H1 (cell line): Measurements from ENCODE around the gene C3orf20. TPM values are rescaled to one million over a fixed set of nuclear protein-coding genes. Genes with fewer than 3 reads are reported as not detected.

Source experiments
- CTCF ChIA-PET: fragments of 300-600 bp; sonication (Branson Sonifier 250); formaldehyde crosslinking; loops from one replicate; lab custom pipeline; 2021; ENCODE audit not compliant: partially characterized antibody; lab: Charles Lee
- POLR2A ChIA-PET: fragments of 300-600 bp; sonication (Branson Sonifier 250); formaldehyde crosslinking; loops from one replicate; lab custom pipeline; 2021; ENCODE audit warnings: inconsistent platforms; ENCODE audit not compliant: partially characterized antibody; lab: Charles Lee
- DNase-seq, 2 experiments: peaks; one replicate each; pipeline versions ENCODE4 v3.0.0 to v3.0.0-alpha.2; 2010 to 2022; ENCODE audit warnings: low spot score in 2 of 2, low read depth in 1 of 2, mixed read lengths in 1 of 2
- FAIRE-seq: peaks from 2 replicates; lab custom pipeline; 2011; peaks lifted over from hg19 to GRCh38; lab: Jason Lieb, UNC
- H2AFZ ChIP-seq: 2 replicates; pipeline ENCODE4 v1.8.1; 2012; ENCODE audit warnings: low read length, inconsistent platforms
- H2AK5ac ChIP-seq: 2 replicates; pipeline ENCODE4 v1.6.1; 2013; ENCODE audit warnings: low read depth, low read length
- H2BK120ac ChIP-seq: replicated peaks from 2 replicates; pipeline ENCODE3; 2013; ENCODE audit warnings: low read depth, low read length, inconsistent platforms
- H2BK12ac ChIP-seq: 2 replicates; pipeline ENCODE4 v1.6.1; 2013; ENCODE audit warnings: low read depth, low read length
- H2BK15ac ChIP-seq: 2 replicates; pipeline ENCODE4 v1.6.1; 2013; ENCODE audit warnings: low read length
- H2BK20ac ChIP-seq: 2 replicates; pipeline ENCODE4 v1.6.1; 2013; ENCODE audit warnings: low read length
- H2BK5ac ChIP-seq: 2 replicates; pipeline ENCODE4 v1.6.1; 2013; ENCODE audit warnings: low read depth, low read length
- H3K14ac ChIP-seq: 2 replicates; pipeline ENCODE4 v1.6.1; 2013; ENCODE audit warnings: inconsistent platforms; ENCODE audit not compliant: insufficient read length
- H3K18ac ChIP-seq: 2 replicates; pipeline ENCODE4 v1.6.1; 2013; ENCODE audit warnings: low read length; ENCODE audit errors: extremely low read depth
- H3K23ac ChIP-seq: 2 replicates; pipeline ENCODE4 v1.6.1; 2013; ENCODE audit warnings: inconsistent platforms; ENCODE audit not compliant: insufficient read length
- H3K23me2 ChIP-seq: 2 replicates; pipeline ENCODE4 v1.6.1; 2013; ENCODE audit warnings: low read depth, low read length
- H3K27ac ChIP-seq: 2 replicates; pipeline ENCODE4 v1.6.1; 2011; ENCODE audit warnings: low read depth, low read length, inconsistent platforms
- H3K27me3 ChIP-seq, 4 experiments: replicated peaks in 1 of 4; 1 replicate in 1 of 4; 2 replicates in 3 of 4; pipeline versions ENCODE4 v1.6.1 to v1.8.1; 2011 to 2013; ENCODE audit warnings: low read length in 3 of 4, mild to moderate bottlenecking in 3 of 4, inconsistent platforms in 2 of 4, mixed read lengths in 2 of 4, moderate library complexity in 1 of 4; ENCODE audit not compliant: control insufficient read depth in 3 of 4, insufficient read depth in 3 of 4; ENCODE audit errors: extremely low read depth in 1 of 4
- H3K36me3 ChIP-seq, 4 experiments: 2 replicates each; pipeline versions ENCODE4 v1.6.1 to v1.8.1; 2011 to 2013; ENCODE audit warnings: mild to moderate bottlenecking in 4 of 4, low read length in 3 of 4, moderate library complexity in 2 of 4, control low read depth in 1 of 4, inconsistent platforms in 1 of 4; ENCODE audit not compliant: insufficient read depth in 4 of 4, control insufficient read depth in 2 of 4
- H3K4ac ChIP-seq: replicated peaks from 2 replicates; pipeline ENCODE3; 2013; ENCODE audit warnings: low read length, low read depth, mixed read lengths, inconsistent platforms; ENCODE audit not compliant: insufficient read length
- H3K4me1 ChIP-seq, 4 experiments: replicated peaks in 1 of 4; 1 replicate in 1 of 4; 2 replicates in 3 of 4; pipeline versions ENCODE4 v1.6.1 to v1.8.1; 2011 to 2013; ENCODE audit warnings: low read length in 3 of 4, inconsistent platforms in 2 of 4, mixed read lengths in 1 of 4; ENCODE audit not compliant: insufficient read depth in 4 of 4, control insufficient read depth in 3 of 4
- H3K4me2 ChIP-seq, 2 experiments: 2 replicates each; pipeline versions ENCODE4 v1.6.1 to v1.8.1; 2011 to 2013; ENCODE audit warnings: low read depth in 2 of 2, low read length in 2 of 2, control low read depth in 1 of 2, inconsistent platforms in 1 of 2, mild to moderate bottlenecking in 1 of 2; ENCODE audit not compliant: insufficient read depth in 1 of 2
- H3K4me3 ChIP-seq, 4 experiments: fragments of 200-600, 300-600 bp in 1 of 4; sonication (generic), shearing (Covaris generic), sonication (Bioruptor Twin) in 1 of 4; 2 replicates each; pipeline versions ENCODE4 v1.5.1 to v1.8.1; 2011 to 2016; ENCODE audit warnings: low read length in 4 of 4, low read depth in 3 of 4, control low read depth in 2 of 4, inconsistent platforms in 2 of 4, mild to moderate bottlenecking in 2 of 4, mixed read lengths in 1 of 4, moderate library complexity in 1 of 4; ENCODE audit not compliant: insufficient read depth in 2 of 4; ENCODE audit errors: extremely low read depth in 1 of 4
- H3K56ac ChIP-seq: replicated peaks from 2 replicates; pipeline ENCODE3; 2013; ENCODE audit warnings: low read depth, mild to moderate bottlenecking, mixed read lengths, low read length, inconsistent platforms; ENCODE audit not compliant: insufficient read length
- H3K79me1 ChIP-seq: 2 replicates; pipeline ENCODE4 v1.6.1; 2013; ENCODE audit warnings: low read depth, low read length, control low read depth
- H3K79me2 ChIP-seq, 2 experiments: 2 replicates each; pipeline versions ENCODE4 v1.6.1 to v1.8.1; 2012 to 2013; ENCODE audit warnings: low read length in 2 of 2, mild to moderate bottlenecking in 2 of 2, inconsistent platforms in 1 of 2; ENCODE audit not compliant: insufficient read depth in 2 of 2, control insufficient read depth in 1 of 2
- H3K9ac ChIP-seq, 4 experiments: replicated peaks in 1 of 4; 1 replicate in 1 of 4; 2 replicates in 3 of 4; pipeline versions ENCODE4 v1.6.1 to v1.8.1; 2011 to 2013; ENCODE audit warnings: low read depth in 3 of 4, low read length in 3 of 4, control low read depth in 2 of 4, mild to moderate bottlenecking in 2 of 4, moderate library complexity in 2 of 4, inconsistent platforms in 1 of 4; ENCODE audit errors: extremely low read depth in 1 of 4
- H3K9me3 ChIP-seq, 2 experiments: 2 replicates each; pipeline versions ENCODE4 v1.6.1 to v1.8.1; 2012 to 2013; ENCODE audit warnings: mild to moderate bottlenecking in 2 of 2, moderate library complexity in 2 of 2, control low read depth in 1 of 2, inconsistent platforms in 1 of 2, low read depth in 1 of 2, low read length in 1 of 2, mixed read lengths in 1 of 2; ENCODE audit not compliant: insufficient read depth in 2 of 2
- H4K20me1 ChIP-seq, 2 experiments: replicated peaks in 1 of 2; 2 replicates each; pipeline versions ENCODE3 to v1.8.1; 2011 to 2013; ENCODE audit warnings: inconsistent platforms in 2 of 2, low read length in 2 of 2, mild to moderate bottlenecking in 1 of 2; ENCODE audit not compliant: insufficient read depth in 2 of 2, control insufficient read depth in 1 of 2
- H4K5ac ChIP-seq: 2 replicates; pipeline ENCODE4 v1.6.1; 2013; ENCODE audit warnings: low read length, low read depth, mixed read lengths, inconsistent platforms; ENCODE audit not compliant: insufficient read length
- H4K8ac ChIP-seq: 2 replicates; pipeline ENCODE4 v1.8.0; 2013; ENCODE audit warnings: mild to moderate bottlenecking, moderate library complexity, low read length, inconsistent platforms; ENCODE audit not compliant: insufficient read depth; ENCODE audit errors: extremely low read depth
- H4K91ac ChIP-seq: replicated peaks from 2 replicates; pipeline ENCODE3; 2013; ENCODE audit warnings: low read length, mixed read lengths, inconsistent platforms; ENCODE audit not compliant: insufficient read length
- BRCA1 ChIP-seq: IDR thresholded peaks from 2 replicates; pipeline ENCODE4 v1.6.1; 2012; ENCODE audit warnings: low read depth, low read length, improper control_type of control experiment
- CHD2 ChIP-seq: IDR thresholded peaks from 2 replicates; pipeline ENCODE4 v1.6.1; 2012; ENCODE audit warnings: low read length, improper control_type of control experiment
- CREB1 ChIP-seq: IDR thresholded peaks from 2 replicates; pipeline ENCODE4 v1.6.1; 2012; ENCODE audit warnings: inconsistent platforms
- HDAC2 ChIP-seq, 2 experiments: fragments of 300-600 bp in 1 of 2; sonication (generic) in 1 of 2; IDR thresholded peaks; 2 replicates each; pipeline ENCODE4 v1.6.1; 2011 to 2012; ENCODE audit warnings: low read depth in 2 of 2, low read length in 2 of 2, mild to moderate bottlenecking in 2 of 2, moderate library complexity in 2 of 2, borderline replicate concordance in 1 of 2, inconsistent platforms in 1 of 2
- KDM5A ChIP-seq: fragments of 200-600 bp; IDR thresholded peaks from 2 replicates; pipeline ENCODE4 v1.7.1; 2012; ENCODE audit warnings: mild to moderate bottlenecking, low read length, inconsistent platforms, mixed read lengths
- NANOG ChIP-seq: IDR thresholded peaks from 2 replicates; pipeline ENCODE4 v1.6.1; 2011; ENCODE audit warnings: low read length, low read depth, mild to moderate bottlenecking, inconsistent platforms; ENCODE audit not compliant: insufficient read depth, poor library complexity, severe bottlenecking
- RFX5 ChIP-seq: IDR thresholded peaks from 2 replicates; pipeline ENCODE4 v1.6.1; 2011; ENCODE audit warnings: low read depth, low read length, improper control_type of control experiment, borderline replicate concordance
- SP4 ChIP-seq: IDR thresholded peaks from 2 replicates; pipeline ENCODE4 v1.6.1; 2012; ENCODE audit warnings: low read length, inconsistent platforms
- TAF1 ChIP-seq: IDR thresholded peaks from 2 replicates; pipeline ENCODE4 v1.6.1; 2011; ENCODE audit warnings: mild to moderate bottlenecking, low read depth, low read length
- TAF7 ChIP-seq: optimal IDR thresholded peaks from 2 replicates; pipeline ENCODE3; 2011; ENCODE audit warnings: low read depth, mild to moderate bottlenecking, inconsistent platforms, low read length, moderate library complexity, borderline replicate concordance
- TBP ChIP-seq: IDR thresholded peaks from 2 replicates; pipeline ENCODE4 v1.6.1; 2011; ENCODE audit warnings: low read depth, low read length, improper control_type of control experiment
- YY1 ChIP-seq: IDR thresholded peaks from 2 replicates; pipeline ENCODE4 v1.6.1; 2011; ENCODE audit warnings: low read depth, mild to moderate bottlenecking, low read length
- WGBS, 2 experiments: shearing (Covaris generic) in 1 of 2; methylation state at CpG; one replicate each; pipeline versions ENCODE4 v1.1.6 to v1.1.7; 2013 to 2015; ENCODE audit warnings: low lambda C conversion rate in 2 of 2, mixed read lengths in 2 of 2, inconsistent platforms in 1 of 2, low coverage in 1 of 2, missing lambda C conversion rate in 1 of 2; ENCODE audit not compliant: insufficient replicate concordance in 2 of 2, insufficient coverage in 1 of 2, insufficient read length in 1 of 2; ENCODE audit errors: extremely low coverage in 1 of 2, missing lambda C conversion rate in 1 of 2; 5-methylcytosine and 5-hydroxymethylcytosine counted together
- polyA plus RNA-seq, 7 experiments: library from polyadenylated mRNA; depleted of rRNA in 3 of 7; stranded (reverse) in 5 of 7; unstranded in 2 of 7; fragments of >200 nt in 5 of 7; fragments of 200-250 nt in 2 of 7; gene quantifications; 1 replicate in 5 of 7; 2 replicates in 1 of 7; 4 replicates in 1 of 7; pipeline versions ENCODE4 v1.2.1 to v1.2.3, GENCODE V29; 2011 to 2013; ENCODE audit warnings: missing spikeins in 2 of 7, mixed read lengths in 2 of 7
- total RNA-seq: library from RNA; stranded (reverse); fragmentation: NEBNext Ultra II Directional; extraction: Animal tissue kit (Norgen Biotek cat#: 25700); gene quantifications from 2 replicates; pipeline ENCODE4 v1.2.1, GENCODE V29; 2021

Gene C3orf20
- total and polyA plus RNA-seq, 2 of the 8 experiments (the other 6 are each of a cell fraction or from before 2014, with no cell fraction given), result not detected

- Histone ChIP-seq H3K4ac (no peak within 1 kb of the TSS), H3K4me3 (peak within 1 kb of the TSS; percentile 88 to 99 (median 93)), H3K79me1 (no peaks in the 10 kb centered on the region), H3K14ac (no peak within 1 kb of the TSS), H3K79me2 (peaks cover 3 to 18% of the 10 kb centered on the region in 2 experiments; a peak in 2 of 4 replicates), H3K27me3 (no peaks in the 10 kb centered on the region; a peak in 1 of 7 replicates), H4K91ac (peak within 1 kb of the TSS; percentile 84), H3K56ac (no peak within 1 kb of the TSS), H2BK15ac (no peak within 1 kb of the TSS), H2BK12ac (no peak within 1 kb of the TSS; the same call in 1 of the 2 replicates), H3K4me1 (no peaks in the 10 kb centered on the region; a peak in 1 of 7 replicates), H2BK5ac (peak within 1 kb of the TSS; percentile 93), H3K18ac (peak within 1 kb of the TSS; percentile 91), H3K4me2 (peak within 1 kb of the TSS; percentile 60 to 95), H2AFZ (peak within 1 kb of the TSS; percentile 96), H3K9ac (peak within 1 kb of the TSS; percentile 84 to 98 (median 90)), H3K9me3 (no peaks in the 10 kb centered on the region), H4K5ac (peak within 1 kb of the TSS; percentile 77), H4K20me1 (no peaks in the 10 kb centered on the region), H3K36me3 (peaks cover 3 to 21% (median 10%) of the 10 kb centered on the region in 4 experiments; a peak in 6 of 8 replicates), H2BK20ac (no peak within 1 kb of the TSS), H2BK120ac (no peak within 1 kb of the TSS), H3K27ac (peak within 1 kb of the TSS; percentile 89), H3K23ac (no peak within 1 kb of the TSS), H3K23me2 (no peaks in the 10 kb centered on the region), H4K8ac (peak within 1 kb of the TSS; percentile 90; the same call in 1 of the 2 replicates), H2AK5ac (no peak within 1 kb of the TSS)
- DNase-seq (peak; percentile 84 to 96), FAIRE-seq (peak; percentile 95)
- WGBS, 2 experiments, result 1% methylated on average over 47 of the region's 47 CpGs; no CpG with 5 or more reads in 1 of the 2 experiments
- CTCF ChIA-PET, result interaction anchor here (0.6 to 1.6 kb wide), 12 partner anchors 11 to 400 kb away, joined by 3 to 6 read pairs (median 3); no protein-coding TSS in a partner anchor
- POLR2A ChIA-PET, result interaction anchor here (0.7 to 2.1 kb wide), 14 partner anchors 10 to 473 kb away, joined by 3 to 14 read pairs (median 4); partner anchors contain the start of genes LSM3, NR2C2 and XPC
- no peak; the same call in 1 of the 2 replicates for TF ChIP-seq SP4
- TF ChIP-seq NANOG, result no peak
- TF ChIP-seq TBP, result peak; percentile 86
- peak; percentile 98 for TF ChIP-seq CREB1
- peak; percentile 83 for TF ChIP-seq CHD2
- TF ChIP-seq HDAC2 (IDR thresholded peaks at IDR 0.05; ENCODE audit: borderline replicate concordance in 1 of 2, low read depth in 2 of 2, low read length in 2 of 2), result no peak; a peak in 1 of 4 replicates
- peak; percentile 66; the same call in 1 of the 2 replicates for TF ChIP-seq BRCA1
- peak; percentile 90 for TF ChIP-seq TAF1
- no peak for TF ChIP-seq RFX5
- peak; percentile 100 for TF ChIP-seq YY1
- TF ChIP-seq TAF7, result no peak
- TF ChIP-seq KDM5A, result peak; percentile 45; the same call in 1 of the 2 replicates
Measured at GRCh38 chr3:14651440-14652251, 23.3 kb upstream of the C3orf20 start, which contains the start of gene CCDC174. TSS of gene CCDC174 (plus strand) at chr3:14651762. CDS start at chr3:14651837, 75 bp downstream.
